Hepatic stellate cell (primary cell): ENCODE measurements around the gene PCDH8.
A peak's percentile ranks its signal among the peaks of the same experiment; 100 is the strongest.

Experiments
- DNase-seq: peaks from one replicate; pipeline ENCODE4 v3.0.0; 2011; ENCODE audit warnings: low spot score

The PCDH8 gene

DNA sequence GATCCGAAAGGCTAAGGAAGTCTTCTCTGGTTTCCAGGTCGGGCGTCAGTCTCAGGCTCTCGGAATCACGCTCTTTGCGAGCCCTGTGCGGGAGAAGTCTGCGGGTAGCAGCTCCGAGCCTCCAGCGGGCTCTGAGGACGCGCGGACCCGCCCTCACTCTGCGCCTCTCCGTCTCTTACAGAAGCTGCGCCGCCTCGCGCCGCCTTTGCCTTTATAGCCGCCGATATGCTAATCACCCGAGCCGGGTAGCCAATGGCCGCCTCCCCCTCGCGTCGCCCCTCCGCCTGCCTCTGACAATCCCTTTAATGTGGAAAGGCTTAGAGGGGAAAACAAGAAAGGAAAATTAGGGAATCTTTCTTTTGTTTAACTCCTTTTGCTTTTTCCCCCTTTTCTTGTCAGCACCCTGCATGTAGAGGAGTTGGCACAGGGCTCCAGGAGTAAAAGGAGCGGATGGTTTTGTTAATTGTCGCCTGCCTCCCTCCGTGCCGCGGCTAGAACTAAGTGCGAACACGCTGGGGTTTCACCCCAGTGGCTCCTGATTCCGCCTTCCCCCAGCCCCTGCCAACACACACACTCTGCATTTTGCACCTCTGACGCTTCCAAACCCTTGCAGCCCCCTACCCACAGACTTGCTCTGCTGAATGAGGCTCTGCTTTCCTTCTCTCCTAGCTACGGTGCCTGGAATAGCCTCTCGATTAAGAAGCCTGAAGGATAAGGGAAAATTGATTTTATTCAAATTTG is at the start of gene PCDH8:
TSS of gene PCDH8 (minus strand) at position 186 of the 741 bp plus-strand sequence. CDS start 204 bp downstream, outside the sequence.
- no peak for DNase-seq

GRCh38 chr13:52896827-52897659 is 48.6 kb upstream of the PCDH8 start:
- no peak for DNase-seq

GRCh38 chr13:52894413-52894812 is 46.0 kb upstream of the PCDH8 start:
- no peak for DNase-seq

DNA sequence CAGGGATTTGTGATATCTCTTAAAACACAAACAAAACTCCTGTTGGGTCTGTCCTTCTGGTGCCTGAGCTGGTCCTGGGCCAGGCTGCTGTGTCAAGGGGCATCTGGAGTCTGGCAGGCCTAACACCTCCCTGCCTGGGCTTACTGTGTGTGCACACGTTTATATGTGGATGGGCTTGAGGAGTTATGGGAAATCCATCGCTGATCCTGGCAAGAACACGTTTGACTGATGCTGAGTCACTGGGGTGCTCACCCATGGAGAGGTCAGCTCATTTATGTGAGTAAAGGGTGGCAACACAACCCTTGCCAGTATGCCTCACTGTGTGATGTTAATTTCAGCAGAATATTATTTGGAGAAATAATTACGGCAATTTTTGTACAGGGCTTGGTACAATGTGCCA is 44.5 kb upstream of the PCDH8 start:
- no peak for DNase-seq

GRCh38 chr13:52891706-52892105 is 43.3 kb upstream of the PCDH8 start:
- no peak for DNase-seq

GRCh38 chr13:52887165-52887564 is 38.7 kb upstream of the PCDH8 start:
- DNase-seq: no peak

DNA sequence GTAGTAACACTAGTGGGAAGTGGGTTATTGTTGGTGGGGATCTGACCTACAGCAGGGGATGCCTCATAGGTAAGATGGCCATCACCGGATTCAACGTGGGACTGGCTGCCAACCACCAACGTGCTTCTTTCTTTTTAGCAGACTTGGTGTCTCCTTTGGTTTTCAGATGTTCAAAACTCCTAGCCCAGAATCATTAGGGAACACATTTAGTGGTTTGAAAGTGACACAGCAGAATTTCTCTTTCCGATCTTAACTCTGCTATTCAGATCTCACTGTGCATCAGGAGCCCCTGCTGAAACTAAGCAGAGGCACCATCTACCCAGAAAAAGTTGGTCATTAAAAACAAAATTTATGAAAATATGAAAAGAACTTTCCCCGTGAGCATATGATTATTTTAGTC is 36.7 kb upstream of the PCDH8 start:
- DNase-seq: no peak

GRCh38 chr13:52884429-52885010 is 36.1 kb upstream of the PCDH8 start:
- DNase-seq: no peak

GRCh38 chr13:52882785-52883184 is 34.3 kb upstream of the PCDH8 start:
- DNase-seq: no peak

DNA sequence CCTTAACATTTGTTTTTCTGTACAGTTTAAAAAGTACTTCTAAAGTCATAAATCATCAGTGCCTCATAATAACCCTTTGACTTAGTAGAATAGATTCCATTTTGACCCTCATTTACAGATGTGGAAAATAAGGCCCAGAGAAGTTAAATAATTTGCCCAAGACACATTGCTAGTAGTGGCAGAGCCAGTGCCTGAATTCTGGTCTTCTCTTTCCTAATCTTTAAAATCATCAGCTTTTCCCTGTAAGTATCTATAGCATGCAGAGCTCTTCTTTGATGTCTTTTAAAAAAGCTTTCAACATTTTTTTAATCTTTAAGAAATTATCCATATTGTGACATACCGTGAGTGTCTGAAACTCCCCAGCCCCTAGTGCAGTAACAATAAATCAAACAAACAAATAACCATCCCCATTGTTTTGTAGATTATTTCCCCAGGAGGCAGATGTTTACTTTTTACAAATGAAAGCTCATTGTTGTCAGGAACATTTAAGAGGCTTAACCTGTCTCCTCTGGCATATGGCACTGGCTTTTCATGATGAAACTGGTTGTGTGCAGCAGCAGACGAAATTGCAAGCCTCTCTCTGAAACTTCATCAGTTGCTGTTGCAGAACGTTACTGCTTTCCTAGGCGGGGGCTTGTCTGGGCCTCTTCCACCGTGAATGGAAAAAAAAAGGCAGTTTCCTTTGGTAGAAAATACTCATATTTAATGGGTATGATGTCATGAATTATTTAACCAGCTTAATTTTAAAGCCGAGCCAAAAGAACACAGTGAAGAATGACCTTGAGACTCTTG is 31.7 kb upstream of the PCDH8 start:
- no peak for DNase-seq

DNA sequence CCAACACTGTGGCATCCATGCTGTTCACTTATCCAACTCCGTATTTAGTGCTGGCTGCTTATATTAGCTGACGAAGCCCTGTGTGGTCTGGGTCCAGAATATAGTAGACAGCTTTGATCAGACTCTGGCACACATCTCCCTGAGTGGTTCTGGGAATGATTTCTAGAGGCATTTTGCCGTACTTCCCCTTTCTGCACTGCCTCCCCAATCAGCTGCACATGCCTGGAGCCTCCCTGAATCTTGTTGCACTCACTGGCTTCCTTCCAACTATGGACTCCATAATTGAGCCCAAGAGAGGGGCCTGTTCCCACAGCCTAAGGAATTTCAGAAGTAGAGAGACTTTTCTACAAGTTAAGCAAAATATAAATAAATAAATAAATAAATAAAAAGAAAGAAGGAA is 30.4 kb upstream of the PCDH8 start:
- DNase-seq: no peak

DNA sequence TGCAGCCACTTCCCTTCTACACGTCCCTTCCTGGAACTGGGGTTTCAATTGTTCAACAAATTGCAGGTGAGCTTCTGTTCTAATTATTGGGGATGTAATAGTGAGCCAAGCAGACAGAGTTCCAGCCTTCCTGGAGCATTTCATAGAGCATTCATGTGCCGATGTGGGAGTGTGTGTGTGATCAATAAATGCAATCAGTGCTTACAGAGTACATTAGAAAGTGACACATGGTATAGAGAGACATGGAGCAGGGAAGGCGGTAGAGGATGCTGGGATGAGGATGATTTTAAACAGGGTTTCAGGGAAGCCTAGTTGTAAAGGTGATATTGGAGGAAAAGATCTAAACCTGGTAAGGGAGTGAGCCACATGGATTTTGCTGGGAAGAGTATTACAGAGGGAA is 21.7 kb upstream of the PCDH8 start:
- no peak for DNase-seq

GRCh38 chr13:52869621-52870020 is 21.2 kb upstream of the PCDH8 start:
- DNase-seq: no peak

DNA sequence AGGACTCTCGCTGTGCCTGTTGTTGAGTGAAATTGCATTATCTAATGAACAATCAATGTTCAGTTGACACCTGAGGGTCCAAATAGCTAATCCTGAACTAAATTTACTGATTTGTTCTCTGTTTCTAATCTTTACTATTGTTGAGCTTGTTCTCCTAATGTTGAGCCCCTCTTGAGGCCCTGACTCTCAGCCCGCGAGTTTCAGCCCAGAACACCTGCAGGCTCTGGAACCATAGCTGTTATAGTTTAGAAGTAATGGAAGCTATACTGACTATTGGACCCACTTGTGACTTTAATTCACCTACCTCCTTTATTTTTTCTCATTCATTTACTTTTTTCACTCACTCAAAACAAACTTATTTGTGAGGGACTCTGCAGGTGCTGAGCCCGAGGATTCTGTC is 20.6 kb upstream of the PCDH8 start:
- DNase-seq: no peak

DNA sequence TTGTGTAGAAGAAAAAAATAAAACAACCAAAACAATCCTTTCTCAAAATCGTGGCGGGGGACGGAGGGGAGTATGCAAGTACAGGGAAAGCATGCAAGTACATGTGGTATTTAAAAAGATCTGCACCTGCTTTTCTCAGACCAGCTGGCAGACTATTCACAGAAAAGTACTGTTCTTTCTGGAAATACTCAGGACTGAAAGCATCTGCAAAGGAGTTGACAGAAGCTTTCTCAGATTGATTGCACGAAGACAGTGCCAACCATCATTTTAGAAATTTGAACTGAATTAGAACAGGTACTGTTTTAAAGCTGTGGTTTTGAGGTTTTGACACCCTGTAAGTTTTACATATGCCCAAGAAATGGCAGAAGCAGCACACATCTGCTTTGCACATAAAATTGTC is 19.8 kb upstream of the PCDH8 start:
- DNase-seq: no peak

GRCh38 chr13:52864941-52865340 is 16.5 kb upstream of the PCDH8 start:
- no peak for DNase-seq

- no peak for DNase-seq
These were observed 14.1 kb upstream of the PCDH8 start for GRCh38 chr13:52862358-52863206.

DNA sequence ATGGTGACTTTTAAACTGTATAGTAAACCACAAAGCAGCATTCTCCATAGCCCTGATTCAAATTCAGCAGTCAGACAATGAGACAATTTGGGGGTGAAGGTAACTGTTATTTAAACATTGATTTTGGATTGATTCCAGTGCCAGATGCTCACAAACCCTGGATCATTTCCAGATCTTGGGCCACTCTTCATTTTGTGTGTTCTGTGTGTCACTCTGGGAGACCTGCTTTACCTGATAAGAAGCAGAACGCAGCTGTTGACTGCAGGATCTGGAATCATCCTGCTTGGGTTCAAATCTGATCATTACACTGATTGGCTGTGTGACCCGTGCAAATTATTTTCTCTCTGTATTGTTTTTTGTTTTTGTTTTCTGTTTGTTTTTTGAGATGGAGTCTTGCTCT is 4.0 kb upstream of the PCDH8 start:
- no peak for DNase-seq

- DNase-seq: peak; percentile 36
These were observed 2.9 kb upstream of the PCDH8 start for GRCh38 chr13:52851137-52851962.

DNA sequence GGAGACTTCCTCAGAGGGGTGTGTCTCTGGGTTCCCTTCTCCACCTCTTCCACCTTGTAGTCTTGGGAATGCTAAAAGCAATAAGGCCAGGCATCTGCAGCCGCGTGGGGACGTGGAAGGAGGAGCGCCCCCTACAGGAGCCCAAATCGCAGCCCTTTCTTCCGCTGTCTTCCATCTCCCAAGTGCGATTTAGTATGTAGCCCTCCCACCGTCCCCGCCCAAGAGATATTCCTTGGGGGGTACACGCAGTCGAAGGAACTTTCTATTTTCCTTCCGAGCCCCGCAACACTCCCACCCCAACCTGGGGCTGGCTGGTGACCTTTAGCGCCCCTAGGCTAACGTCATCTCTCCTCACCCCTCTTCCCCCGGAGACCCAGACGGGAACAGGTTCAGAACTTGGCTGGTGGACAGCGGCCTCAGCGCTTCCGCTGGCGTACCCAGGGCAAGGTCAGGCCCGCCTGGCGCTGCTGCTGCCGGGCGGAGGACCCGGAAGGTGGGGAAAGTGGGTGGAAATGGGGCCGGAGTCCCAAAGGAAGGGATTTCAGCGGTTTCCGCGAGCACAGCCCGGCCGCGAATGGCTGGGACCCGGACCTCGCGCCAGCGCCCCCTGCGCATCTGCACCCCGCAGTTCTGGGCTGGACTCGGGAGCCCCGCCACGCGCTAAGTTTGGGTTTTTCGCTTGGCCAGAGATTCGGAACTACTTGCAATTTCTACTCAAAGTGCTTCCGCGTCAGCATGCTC is 2.1 kb upstream of the PCDH8 start:
- peak; percentile 63 for DNase-seq
